Caco-2 (cell line): ENCODE measurements around the gene FBXW8. TPM values are rescaled to one million over a fixed set of nuclear protein-coding genes. Genes with fewer than 3 reads are reported as not detected.

ENCODE experiments used
- BruUV-seq: library from RNA; stranded (reverse); fragments of 400-500 nt; replicated peaks from 2 replicates; lab custom pipeline; 2021; lab: Mats Ljungman, UMichigan
- CTCF ChIA-PET: fragments of 300-600 bp; sonication (Branson Sonifier 250); formaldehyde crosslinking; loops from one replicate; lab custom pipeline; 2022; ENCODE audit warnings: antibody characterized with exemption; lab: Charles Lee
- POLR2A ChIA-PET: fragments of 300-600 bp; sonication (Branson Sonifier 250); formaldehyde crosslinking; loops from one replicate; lab custom pipeline; 2022; ENCODE audit warnings: antibody characterized with exemption; lab: Charles Lee
- DNase-seq, 2 experiments: peaks; one replicate each; pipeline versions ENCODE4 v3.0.0 to v3.0.0-alpha.2; 2020 to 2022
- H3K27me3 ChIP-seq: replicated peaks from 2 replicates; pipeline ENCODE4 v1.6.0; 2011; ENCODE audit warnings: low read length; ENCODE audit not compliant: control insufficient read depth, insufficient read depth
- H3K36me3 ChIP-seq: 2 replicates; pipeline ENCODE4 v1.5.1; 2011; ENCODE audit warnings: low read length; ENCODE audit not compliant: control insufficient read depth, insufficient read depth
- H3K4me1 ChIP-seq: fragments of 250-450 bp; sonication (Bioruptor Pico); 2 replicates; pipeline ENCODE4 v1.5.1; 2020; ENCODE audit warnings: mild to moderate bottlenecking
- H3K4me3 ChIP-seq: 2 replicates; pipeline ENCODE4 v1.5.1; 2011; ENCODE audit warnings: low read depth, mild to moderate bottlenecking, control low read depth, low read length
- H3K9me3 ChIP-seq: fragments of 250-450 bp; sonication (Bioruptor Pico); 2 replicates; pipeline ENCODE4 v1.5.1; 2020; ENCODE audit warnings: mild to moderate bottlenecking, moderate library complexity
- H3K27ac Mint-ChIP-seq: one replicate; pipeline ENCODE4 v1.8.0; 2022; ENCODE audit warnings: mixed read lengths; ENCODE audit not compliant: unreplicated experiment
- H3K27me3 Mint-ChIP-seq: one replicate; pipeline ENCODE4 v1.8.0; 2022; ENCODE audit warnings: mixed read lengths; ENCODE audit not compliant: insufficient read depth, unreplicated experiment
- H3K36me3 Mint-ChIP-seq: one replicate; pipeline ENCODE4 v1.8.0; 2022; ENCODE audit warnings: mild to moderate bottlenecking, mixed read lengths; ENCODE audit not compliant: insufficient read depth, unreplicated experiment
- H3K4me1 Mint-ChIP-seq: one replicate; pipeline ENCODE4 v1.8.0; 2022; ENCODE audit warnings: low read depth, mixed read lengths; ENCODE audit not compliant: unreplicated experiment
- H3K4me3 Mint-ChIP-seq: one replicate; pipeline ENCODE4 v1.8.0; 2022; ENCODE audit warnings: mild to moderate bottlenecking, moderate library complexity, mixed read lengths; ENCODE audit not compliant: unreplicated experiment
- H3K9me3 Mint-ChIP-seq: one replicate; pipeline ENCODE4 v1.8.0; 2022; ENCODE audit warnings: mixed read lengths; ENCODE audit not compliant: unreplicated experiment
- intact Hi-C: fragments of 100-400 bp; cut with micrococcal nuclease; formaldehyde crosslinking; loops from one replicate; pipeline ENCODE4 v1.10.0; 2022; ENCODE audit not compliant: unreplicated experiment
- total RNA-seq: library from RNA; stranded (reverse); gene quantifications from 2 replicates; pipeline ENCODE4 v1.2.3, GENCODE V29; 2022
- TF ChIP-seq, protein P1 (sequence below), 2 experiments: fragments of 200-600 bp in 1 of 2; IDR thresholded peaks; 1 replicate in 1 of 2; 2 replicates in 1 of 2; pipeline versions ENCODE4 v1.5.1 to v1.8.0; 2011 to 2022; ENCODE audit warnings: antibody characterized with exemption in 1 of 2, control low read depth in 1 of 2, inconsistent platforms in 1 of 2, low read depth in 1 of 2, low read length in 1 of 2, mild to moderate bottlenecking in 1 of 2, moderate library complexity in 1 of 2; ENCODE audit not compliant: insufficient read depth in 1 of 2, severe bottlenecking in 1 of 2, unreplicated experiment in 1 of 2

The FBXW8 gene
- total RNA-seq, 1 experiment from 2014 or later, result 12.2 TPM

DNA sequence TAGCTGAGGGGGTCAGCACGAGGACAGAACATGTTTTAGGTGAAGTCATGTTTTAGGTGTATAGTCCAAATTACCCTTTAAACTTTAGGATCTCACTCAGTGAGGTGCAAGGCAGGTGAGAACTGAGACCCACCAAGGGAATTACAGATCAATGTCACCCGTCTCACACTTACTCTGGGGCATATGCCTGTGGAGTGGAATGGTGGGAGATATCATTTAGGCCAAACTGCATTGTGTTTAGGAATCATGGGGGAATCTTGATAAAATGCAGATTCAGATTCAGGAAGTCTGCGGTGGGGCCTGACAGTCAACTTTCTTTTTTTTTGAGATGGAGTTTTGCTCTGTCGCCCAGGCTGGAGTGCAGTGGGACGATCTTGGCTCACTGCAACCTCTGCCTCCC, 17.8 kb downstream of the FBXW8 start:
- no peaks in the 10 kb centered on the region for H3K27me3 Mint-ChIP-seq
- H3K36me3 Mint-ChIP-seq, result peaks cover 21% of the 10 kb centered on the region
- peak overlapping the region; percentile 24 for H3K27ac Mint-ChIP-seq
- ChIA-PET POLR2A (no interaction called here), CTCF (no interaction called here)
- Histone ChIP-seq H3K27me3 (no peaks in the 10 kb centered on the region), H3K4me3 (no peak overlapping the region), H3K4me1 (peaks cover 7% of the 10 kb centered on the region; the same call in 1 of the 2 replicates), H3K9me3 (no peaks in the 10 kb centered on the region), H3K36me3 (no peaks in the 10 kb centered on the region)
- no peak for DNase-seq
- intact Hi-C loops, result no loop called here
- H3K4me1 Mint-ChIP-seq, result no peaks in the 10 kb centered on the region
- BruUV-seq, result no TSS peak
- TF ChIP-seq, protein P1, sequence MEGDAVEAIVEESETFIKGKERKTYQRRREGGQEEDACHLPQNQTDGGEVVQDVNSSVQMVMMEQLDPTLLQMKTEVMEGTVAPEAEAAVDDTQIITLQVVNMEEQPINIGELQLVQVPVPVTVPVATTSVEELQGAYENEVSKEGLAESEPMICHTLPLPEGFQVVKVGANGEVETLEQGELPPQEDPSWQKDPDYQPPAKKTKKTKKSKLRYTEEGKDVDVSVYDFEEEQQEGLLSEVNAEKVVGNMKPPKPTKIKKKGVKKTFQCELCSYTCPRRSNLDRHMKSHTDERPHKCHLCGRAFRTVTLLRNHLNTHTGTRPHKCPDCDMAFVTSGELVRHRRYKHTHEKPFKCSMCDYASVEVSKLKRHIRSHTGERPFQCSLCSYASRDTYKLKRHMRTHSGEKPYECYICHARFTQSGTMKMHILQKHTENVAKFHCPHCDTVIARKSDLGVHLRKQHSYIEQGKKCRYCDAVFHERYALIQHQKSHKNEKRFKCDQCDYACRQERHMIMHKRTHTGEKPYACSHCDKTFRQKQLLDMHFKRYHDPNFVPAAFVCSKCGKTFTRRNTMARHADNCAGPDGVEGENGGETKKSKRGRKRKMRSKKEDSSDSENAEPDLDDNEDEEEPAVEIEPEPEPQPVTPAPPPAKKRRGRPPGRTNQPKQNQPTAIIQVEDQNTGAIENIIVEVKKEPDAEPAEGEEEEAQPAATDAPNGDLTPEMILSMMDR (IDR thresholded peaks at IDR 0.05; ENCODE audit: insufficient read depth in 1 of 2, low read depth in 1 of 2, low read length in 1 of 2, severe bottlenecking in 1 of 2, unreplicated experiment in 1 of 2), result no peak
- H3K4me3 Mint-ChIP-seq, result no peak overlapping the region
- no peaks in the 10 kb centered on the region for H3K9me3 Mint-ChIP-seq

DNA sequence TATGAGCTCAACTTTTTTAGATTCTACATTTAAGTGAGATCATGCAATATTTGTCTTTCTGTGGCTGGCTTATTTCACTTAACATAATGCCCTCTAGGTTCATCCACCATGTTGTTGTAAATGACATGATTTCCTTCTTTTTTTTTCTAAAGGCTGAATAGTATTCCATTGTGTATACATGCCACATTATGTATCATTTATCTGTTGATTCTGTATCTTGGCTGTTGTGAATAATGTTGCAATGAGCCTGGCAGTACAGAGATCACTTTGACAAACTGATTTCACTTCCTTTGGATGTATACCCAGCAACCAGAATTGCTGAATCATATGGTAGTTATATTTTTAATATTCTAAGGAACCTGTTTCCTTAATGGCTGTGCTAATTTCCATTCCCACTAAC, 19.1 kb downstream of the FBXW8 start:
- Mint-ChIP-seq H3K36me3 (peaks cover 21% of the 10 kb centered on the region), H3K27me3 (no peaks in the 10 kb centered on the region), H3K4me1 (no peaks in the 10 kb centered on the region), H3K4me3 (no peak overlapping the region), H3K9me3 (no peaks in the 10 kb centered on the region), H3K27ac (no peak overlapping the region)
- CTCF ChIA-PET, result no interaction called here
- no peak overlapping the region for H3K4me3 ChIP-seq
- no peaks in the 10 kb centered on the region for H3K9me3 ChIP-seq
- no peak for DNase-seq
- BruUV-seq, result no TSS peak
- H3K27me3 ChIP-seq, result no peaks in the 10 kb centered on the region
- no peaks in the 10 kb centered on the region for H3K4me1 ChIP-seq
- intact Hi-C loops, result no loop called here
- POLR2A ChIA-PET, result no interaction called here
- TF ChIP-seq, protein P1 (IDR thresholded peaks at IDR 0.05; ENCODE audit: insufficient read depth in 1 of 2, low read depth in 1 of 2, low read length in 1 of 2, severe bottlenecking in 1 of 2, unreplicated experiment in 1 of 2), result no peak
- H3K36me3 ChIP-seq, result no peaks in the 10 kb centered on the region

DNA sequence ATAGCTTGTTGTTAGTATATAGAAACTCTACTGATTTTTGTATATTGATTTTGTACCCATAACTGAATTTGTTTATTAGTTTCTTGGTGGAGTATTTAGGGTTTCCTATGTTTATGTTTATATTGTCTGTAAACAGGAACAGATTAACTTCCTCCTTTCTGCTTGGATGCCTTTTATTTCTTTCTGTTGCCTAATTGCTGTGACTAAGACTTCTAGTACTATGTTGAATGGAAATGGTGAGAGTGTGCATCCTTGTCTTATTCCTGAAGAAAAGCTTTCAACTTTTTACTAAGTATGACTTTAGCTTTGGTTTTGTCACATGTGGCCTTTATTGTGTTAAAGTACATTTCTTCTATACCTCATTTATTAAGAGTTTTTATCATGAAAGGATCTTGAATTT, 20.9 kb downstream of the FBXW8 start:
- no peak overlapping the region for H3K27ac Mint-ChIP-seq
- no peak for DNase-seq
- no peaks in the 10 kb centered on the region for H3K27me3 Mint-ChIP-seq
- no peaks in the 10 kb centered on the region for H3K4me1 Mint-ChIP-seq
- H3K4me3 ChIP-seq, result no peak overlapping the region
- no peak overlapping the region for H3K4me3 Mint-ChIP-seq
- TF ChIP-seq, protein P1 (IDR thresholded peaks at IDR 0.05; ENCODE audit: insufficient read depth in 1 of 2, low read depth in 1 of 2, low read length in 1 of 2, severe bottlenecking in 1 of 2, unreplicated experiment in 1 of 2), result no peak
- ChIA-PET POLR2A (no interaction called here), CTCF (interaction anchor here (0.7 kb wide), 1 partner anchor 232 kb away, joined by 3 read pairs; no protein-coding TSS in a partner anchor)
- H3K4me1 ChIP-seq, result no peaks in the 10 kb centered on the region
- no peaks in the 10 kb centered on the region for H3K9me3 ChIP-seq
- no peaks in the 10 kb centered on the region for H3K27me3 ChIP-seq
- H3K9me3 Mint-ChIP-seq, result no peaks in the 10 kb centered on the region
- no peaks in the 10 kb centered on the region for H3K36me3 ChIP-seq
- no TSS peak for BruUV-seq
- H3K36me3 Mint-ChIP-seq, result peaks cover 29% of the 10 kb centered on the region
- intact Hi-C loops, result no loop called here
